Measurements from ENCODE around the gene RELN.

RELN gene

GRCh38 chr7:103637726-103638125 lies 351.7 kb downstream of the RELN start:
- Histone ChIP-seq H3K4me3 (ENCODE audit: low read length) (no peak overlapping the region), H3K27me3 (ENCODE audit: control insufficient read depth, insufficient read depth, low read length) (no peaks in the 10 kb centered on the region), H3K9ac (ENCODE audit: low read length) (no peak overlapping the region), H3K4me1 (ENCODE audit: control insufficient read depth, insufficient read depth, low read length) (no peaks in the 10 kb centered on the region), H3K9me3 (ENCODE audit: control insufficient read depth, low read length) (no peaks in the 10 kb centered on the region), H3K36me3 (ENCODE audit: control insufficient read depth, insufficient read depth, low read length) (no peaks in the 10 kb centered on the region)

DNA sequence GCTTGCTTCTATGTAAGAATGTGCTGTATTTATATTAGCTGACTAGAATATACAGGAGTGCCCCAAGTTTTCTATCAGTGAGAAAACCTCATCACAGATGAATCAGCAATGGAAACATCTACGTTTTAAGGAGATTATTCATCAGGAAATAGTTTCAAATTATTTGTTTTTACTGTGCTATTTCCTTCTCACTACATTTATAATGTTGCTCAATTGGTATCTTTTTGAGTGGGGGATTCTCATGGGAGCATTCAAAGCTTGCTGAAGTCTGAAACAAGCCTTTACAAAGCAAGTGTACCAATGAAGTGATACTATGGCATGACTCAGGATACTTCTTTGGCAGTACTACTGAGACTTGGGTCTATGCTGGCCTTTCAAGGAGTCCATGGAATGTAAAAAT lies 352.4 kb downstream of the RELN start:
- Histone ChIP-seq H3K27me3 (ENCODE audit: control insufficient read depth, insufficient read depth, low read length) (no peaks in the 10 kb centered on the region), H3K9ac (ENCODE audit: low read length) (no peak overlapping the region), H3K9me3 (ENCODE audit: control insufficient read depth, low read length) (no peaks in the 10 kb centered on the region), H3K4me1 (ENCODE audit: control insufficient read depth, insufficient read depth, low read length) (no peaks in the 10 kb centered on the region), H3K4me3 (ENCODE audit: low read length) (no peak overlapping the region), H3K36me3 (ENCODE audit: control insufficient read depth, insufficient read depth, low read length) (no peaks in the 10 kb centered on the region)

GRCh38 chr7:103636153-103636552 lies 353.3 kb downstream of the RELN start:
- Histone ChIP-seq H3K36me3 (ENCODE audit: control insufficient read depth, insufficient read depth, low read length) (no peaks in the 10 kb centered on the region), H3K4me1 (ENCODE audit: control insufficient read depth, insufficient read depth, low read length) (no peaks in the 10 kb centered on the region), H3K9ac (ENCODE audit: low read length) (no peak overlapping the region), H3K27me3 (ENCODE audit: control insufficient read depth, insufficient read depth, low read length) (no peaks in the 10 kb centered on the region), H3K4me3 (ENCODE audit: low read length) (no peak overlapping the region), H3K9me3 (ENCODE audit: control insufficient read depth, low read length) (no peaks in the 10 kb centered on the region)

DNA sequence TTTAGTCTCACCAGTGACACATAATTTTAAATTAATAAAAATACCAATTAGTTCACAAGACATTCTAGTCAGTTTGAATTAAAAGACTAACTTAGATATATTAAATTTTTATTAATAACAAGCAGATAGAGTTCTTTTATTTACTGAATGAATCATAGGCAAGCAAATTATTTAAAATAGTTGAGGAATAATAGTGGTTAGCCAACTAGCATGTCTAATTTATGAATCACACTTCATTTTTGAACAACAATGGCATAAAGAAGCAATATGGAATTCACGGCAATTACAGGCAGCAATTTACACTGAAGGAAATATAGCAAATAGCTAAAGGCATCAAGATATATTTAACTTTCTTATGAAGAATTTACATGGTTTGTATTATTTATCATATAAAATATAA lies 356.5 kb downstream of the RELN start:
- Histone ChIP-seq H3K4me3 (ENCODE audit: low read length) (no peak overlapping the region), H3K27me3 (ENCODE audit: control insufficient read depth, insufficient read depth, low read length) (no peaks in the 10 kb centered on the region), H3K36me3 (ENCODE audit: control insufficient read depth, insufficient read depth, low read length) (no peaks in the 10 kb centered on the region), H3K9ac (ENCODE audit: low read length) (no peak overlapping the region), H3K9me3 (ENCODE audit: control insufficient read depth, low read length) (no peaks in the 10 kb centered on the region), H3K4me1 (ENCODE audit: control insufficient read depth, insufficient read depth, low read length) (no peaks in the 10 kb centered on the region)

DNA sequence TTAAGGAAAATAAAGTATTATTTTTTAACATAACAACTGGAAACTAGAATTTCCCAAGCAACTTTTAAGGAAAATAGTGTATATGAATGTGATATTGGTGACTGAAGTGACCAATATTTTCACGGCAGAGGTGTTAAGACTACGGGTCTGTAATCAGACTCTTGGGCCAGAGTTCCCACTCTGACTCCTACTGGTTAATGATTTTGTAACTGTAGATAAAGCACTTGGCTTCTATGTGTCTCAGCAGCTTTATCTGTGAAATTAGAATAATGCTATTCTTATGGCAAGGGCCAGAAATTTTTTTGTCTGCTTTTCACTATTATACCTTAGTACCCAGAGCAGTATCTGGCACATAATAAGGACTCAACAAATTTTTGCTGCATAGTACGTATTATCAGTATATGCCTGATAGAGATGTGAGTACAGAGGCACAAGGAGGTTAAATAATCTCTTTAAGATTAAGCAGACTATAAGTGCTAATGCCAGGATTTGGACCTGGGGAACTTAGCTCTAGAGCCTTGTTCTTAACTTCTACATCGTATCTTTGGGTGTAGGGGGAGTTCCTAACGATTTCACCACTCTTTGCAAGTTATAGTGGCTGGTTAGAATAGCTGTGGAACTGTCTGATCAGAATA lies 357.3 kb downstream of the RELN start:
- no peaks in the 10 kb centered on the region for H3K9me3 ChIP-seq (ENCODE audit: control insufficient read depth, low read length)
- no peaks in the 10 kb centered on the region for H3K4me1 ChIP-seq (ENCODE audit: control insufficient read depth, insufficient read depth, low read length)
- no peak overlapping the region for H3K4me3 ChIP-seq (ENCODE audit: low read length)
- no peaks in the 10 kb centered on the region for H3K27me3 ChIP-seq (ENCODE audit: control insufficient read depth, insufficient read depth, low read length)
- no peak overlapping the region for H3K9ac ChIP-seq (ENCODE audit: low read length)
- no peaks in the 10 kb centered on the region for H3K36me3 ChIP-seq (ENCODE audit: control insufficient read depth, insufficient read depth, low read length)

GRCh38 chr7:103630318-103630717 lies 359.1 kb downstream of the RELN start:
- Histone ChIP-seq H3K4me1 (ENCODE audit: control insufficient read depth, insufficient read depth, low read length) (no peaks in the 10 kb centered on the region), H3K9me3 (ENCODE audit: control insufficient read depth, low read length) (no peaks in the 10 kb centered on the region), H3K27me3 (ENCODE audit: control insufficient read depth, insufficient read depth, low read length) (no peaks in the 10 kb centered on the region), H3K4me3 (ENCODE audit: low read length) (no peak overlapping the region), H3K36me3 (ENCODE audit: control insufficient read depth, insufficient read depth, low read length) (no peaks in the 10 kb centered on the region), H3K9ac (ENCODE audit: low read length) (no peak overlapping the region)

DNA sequence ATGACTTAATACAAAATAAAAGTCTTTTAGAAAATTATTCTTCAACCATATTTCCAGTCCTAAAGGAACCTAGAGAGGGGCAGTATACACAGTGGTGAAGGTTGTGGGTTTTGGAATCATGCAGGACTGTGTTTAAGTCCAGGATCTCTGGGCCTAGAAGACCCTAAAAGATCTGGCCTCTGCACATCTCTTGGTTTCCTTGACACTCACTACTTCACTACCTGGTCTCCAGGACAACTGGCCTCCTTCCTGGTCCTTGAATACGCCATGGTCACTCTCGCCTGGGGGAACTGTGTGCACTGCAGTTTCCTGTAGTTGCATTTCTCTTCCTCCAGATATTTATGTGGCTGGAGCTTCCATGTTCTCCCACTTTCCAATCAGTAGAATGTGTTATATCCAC lies 360.7 kb downstream of the RELN start:
- Histone ChIP-seq H3K9me3 (ENCODE audit: control insufficient read depth, low read length) (no peaks in the 10 kb centered on the region), H3K36me3 (ENCODE audit: control insufficient read depth, insufficient read depth, low read length) (no peaks in the 10 kb centered on the region), H3K4me1 (ENCODE audit: control insufficient read depth, insufficient read depth, low read length) (no peaks in the 10 kb centered on the region), H3K4me3 (ENCODE audit: low read length) (no peak overlapping the region), H3K27me3 (ENCODE audit: control insufficient read depth, insufficient read depth, low read length) (no peaks in the 10 kb centered on the region), H3K9ac (ENCODE audit: low read length) (no peak overlapping the region)

DNA sequence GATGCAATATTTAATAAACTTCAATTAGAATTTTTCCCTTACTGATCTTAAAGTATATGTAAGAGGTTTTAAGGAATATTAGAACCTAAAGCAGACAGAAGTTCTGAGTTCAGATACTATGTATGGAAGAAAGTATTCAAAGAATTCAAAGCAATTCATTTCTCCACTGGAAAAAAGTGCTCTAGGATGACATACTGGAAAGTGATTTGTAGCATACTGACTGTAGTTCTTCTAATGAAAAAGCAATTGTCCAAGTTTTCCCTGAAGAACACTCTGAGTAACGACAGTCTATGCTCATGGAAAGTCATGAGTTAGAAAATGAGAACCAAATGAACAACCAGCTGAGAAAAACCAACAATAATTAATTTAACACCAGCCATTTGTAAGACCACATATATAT lies 362.7 kb downstream of the RELN start:
- Histone ChIP-seq H3K4me1 (ENCODE audit: control insufficient read depth, insufficient read depth, low read length) (no peaks in the 10 kb centered on the region), H3K36me3 (ENCODE audit: control insufficient read depth, insufficient read depth, low read length) (no peaks in the 10 kb centered on the region), H3K9me3 (ENCODE audit: control insufficient read depth, low read length) (no peaks in the 10 kb centered on the region), H3K4me3 (ENCODE audit: low read length) (no peak overlapping the region), H3K9ac (ENCODE audit: low read length) (no peak overlapping the region), H3K27me3 (ENCODE audit: control insufficient read depth, insufficient read depth, low read length) (no peaks in the 10 kb centered on the region)

GRCh38 chr7:103622274-103622673 lies 367.2 kb downstream of the RELN start:
- H3K9ac ChIP-seq (ENCODE audit: low read length): no peak overlapping the region
- H3K4me3 ChIP-seq (ENCODE audit: low read length): no peak overlapping the region
- no peaks in the 10 kb centered on the region for H3K4me1 ChIP-seq (ENCODE audit: control insufficient read depth, insufficient read depth, low read length)
- H3K36me3 ChIP-seq (ENCODE audit: control insufficient read depth, insufficient read depth, low read length): no peaks in the 10 kb centered on the region
- H3K27me3 ChIP-seq (ENCODE audit: control insufficient read depth, insufficient read depth, low read length): no peaks in the 10 kb centered on the region
- no peaks in the 10 kb centered on the region for H3K9me3 ChIP-seq (ENCODE audit: control insufficient read depth, low read length)

GRCh38 chr7:103613655-103614642 lies 375.5 kb downstream of the RELN start:
- H3K9me3 ChIP-seq (ENCODE audit: control insufficient read depth, low read length): no peaks in the 10 kb centered on the region
- H3K36me3 ChIP-seq (ENCODE audit: control insufficient read depth, insufficient read depth, low read length): no peaks in the 10 kb centered on the region
- H3K4me1 ChIP-seq (ENCODE audit: control insufficient read depth, insufficient read depth, low read length): no peaks in the 10 kb centered on the region
- H3K27me3 ChIP-seq (ENCODE audit: control insufficient read depth, insufficient read depth, low read length): no peaks in the 10 kb centered on the region
- H3K9ac ChIP-seq (ENCODE audit: low read length): no peak overlapping the region
- no peak overlapping the region for H3K4me3 ChIP-seq (ENCODE audit: low read length)

GRCh38 chr7:103609778-103610177 lies 379.7 kb downstream of the RELN start:
- H3K4me1 ChIP-seq (ENCODE audit: control insufficient read depth, insufficient read depth, low read length): no peaks in the 10 kb centered on the region
- H3K9me3 ChIP-seq (ENCODE audit: control insufficient read depth, low read length): no peaks in the 10 kb centered on the region
- no peaks in the 10 kb centered on the region for H3K27me3 ChIP-seq (ENCODE audit: control insufficient read depth, insufficient read depth, low read length)
- H3K36me3 ChIP-seq (ENCODE audit: control insufficient read depth, insufficient read depth, low read length): no peaks in the 10 kb centered on the region
- H3K9ac ChIP-seq (ENCODE audit: low read length): no peak overlapping the region
- no peak overlapping the region for H3K4me3 ChIP-seq (ENCODE audit: low read length)

- Histone ChIP-seq H3K4me1 (ENCODE audit: control insufficient read depth, insufficient read depth, low read length) (no peaks in the 10 kb centered on the region), H3K9me3 (ENCODE audit: control insufficient read depth, low read length) (no peaks in the 10 kb centered on the region), H3K4me3 (ENCODE audit: low read length) (no peak overlapping the region), H3K9ac (ENCODE audit: low read length) (no peak overlapping the region), H3K36me3 (ENCODE audit: control insufficient read depth, insufficient read depth, low read length) (no peaks in the 10 kb centered on the region), H3K27me3 (ENCODE audit: control insufficient read depth, insufficient read depth, low read length) (no peaks in the 10 kb centered on the region)
Observed at GRCh38 chr7:103605640-103606039, 383.8 kb downstream of the RELN start.

Data from mucosa of stomach (tissue), 1 donor.